GM06990 (cell line): ENCODE data around the gene CLCN5.

Experiments
- DNase-seq: peaks from one replicate; pipeline ENCODE4 v3.0.0-alpha.2; 2011; ENCODE audit not compliant: insufficient read length; ENCODE audit errors: extremely low read depth
- H3K27me3 ChIP-seq: replicated peaks from 2 replicates; pipeline ENCODE4 v1.6.0; 2011; ENCODE audit warnings: low read length; ENCODE audit not compliant: control insufficient read depth, insufficient read depth
- H3K36me3 ChIP-seq: 2 replicates; pipeline ENCODE4 v1.5.1; 2011; ENCODE audit warnings: low read length; ENCODE audit not compliant: control insufficient read depth, insufficient read depth
- H3K4me3 ChIP-seq: replicated peaks from 2 replicates; pipeline ENCODE4 v1.5.1; 2011; ENCODE audit warnings: low read depth, mild to moderate bottlenecking, control low read depth, low read length
- TF ChIP-seq, protein P1 (sequence below): IDR thresholded peaks from 2 replicates; pipeline ENCODE4 v1.5.1; 2011; ENCODE audit warnings: low read length, control low read depth, mild to moderate bottlenecking, inconsistent platforms; ENCODE audit not compliant: insufficient read depth, poor library complexity, severe bottlenecking

CLCN5 gene

DNA sequence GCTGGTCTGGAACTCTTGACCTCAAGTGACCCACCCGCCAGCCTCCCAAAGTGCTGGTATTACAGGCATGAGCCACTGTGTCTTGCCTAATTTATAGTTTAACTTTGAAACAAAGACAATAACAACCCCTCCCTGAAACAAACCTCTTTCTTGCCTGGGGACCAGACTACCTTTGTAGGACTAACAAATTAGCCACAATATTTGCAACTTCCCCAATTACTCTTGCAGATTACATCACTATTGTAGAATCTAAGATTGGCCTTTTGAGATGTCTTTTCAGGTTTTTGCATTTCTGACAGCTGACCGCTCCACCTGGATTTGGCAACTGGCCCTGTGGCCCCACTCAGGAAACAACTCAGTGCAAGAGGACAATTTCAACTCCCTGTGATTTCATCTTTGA, 193.6 kb downstream of the CLCN5 start:
- TF ChIP-seq, protein P1, sequence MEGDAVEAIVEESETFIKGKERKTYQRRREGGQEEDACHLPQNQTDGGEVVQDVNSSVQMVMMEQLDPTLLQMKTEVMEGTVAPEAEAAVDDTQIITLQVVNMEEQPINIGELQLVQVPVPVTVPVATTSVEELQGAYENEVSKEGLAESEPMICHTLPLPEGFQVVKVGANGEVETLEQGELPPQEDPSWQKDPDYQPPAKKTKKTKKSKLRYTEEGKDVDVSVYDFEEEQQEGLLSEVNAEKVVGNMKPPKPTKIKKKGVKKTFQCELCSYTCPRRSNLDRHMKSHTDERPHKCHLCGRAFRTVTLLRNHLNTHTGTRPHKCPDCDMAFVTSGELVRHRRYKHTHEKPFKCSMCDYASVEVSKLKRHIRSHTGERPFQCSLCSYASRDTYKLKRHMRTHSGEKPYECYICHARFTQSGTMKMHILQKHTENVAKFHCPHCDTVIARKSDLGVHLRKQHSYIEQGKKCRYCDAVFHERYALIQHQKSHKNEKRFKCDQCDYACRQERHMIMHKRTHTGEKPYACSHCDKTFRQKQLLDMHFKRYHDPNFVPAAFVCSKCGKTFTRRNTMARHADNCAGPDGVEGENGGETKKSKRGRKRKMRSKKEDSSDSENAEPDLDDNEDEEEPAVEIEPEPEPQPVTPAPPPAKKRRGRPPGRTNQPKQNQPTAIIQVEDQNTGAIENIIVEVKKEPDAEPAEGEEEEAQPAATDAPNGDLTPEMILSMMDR, result no peak
- no peaks in the 10 kb centered on the region for H3K27me3 ChIP-seq
- no peak overlapping the region for H3K4me3 ChIP-seq
- no peaks in the 10 kb centered on the region for H3K36me3 ChIP-seq
- DNase-seq, result no peak

DNA sequence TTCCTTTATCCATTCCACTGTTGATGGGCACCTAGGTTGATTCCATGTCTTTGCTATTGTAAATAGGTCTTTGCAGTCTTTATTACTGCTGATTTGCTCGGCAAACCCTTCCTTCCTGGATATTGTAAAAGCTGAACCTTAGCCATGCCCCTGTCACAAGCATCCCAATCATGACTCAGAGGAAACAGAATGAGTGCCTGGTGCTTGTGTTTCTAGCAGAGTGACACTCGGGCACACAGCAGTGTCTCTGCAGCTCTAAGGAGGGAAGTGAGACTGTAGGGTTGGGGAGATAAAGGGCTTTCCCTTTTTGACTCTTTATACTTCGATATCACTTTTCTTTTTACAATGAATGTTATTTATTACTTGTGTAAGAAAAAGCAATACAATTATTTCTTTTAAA, 195.1 kb downstream of the CLCN5 start:
- Histone ChIP-seq H3K36me3 (no peaks in the 10 kb centered on the region), H3K4me3 (no peak overlapping the region), H3K27me3 (no peaks in the 10 kb centered on the region)
- no peak for DNase-seq
- TF ChIP-seq, protein P1, result no peak

DNA sequence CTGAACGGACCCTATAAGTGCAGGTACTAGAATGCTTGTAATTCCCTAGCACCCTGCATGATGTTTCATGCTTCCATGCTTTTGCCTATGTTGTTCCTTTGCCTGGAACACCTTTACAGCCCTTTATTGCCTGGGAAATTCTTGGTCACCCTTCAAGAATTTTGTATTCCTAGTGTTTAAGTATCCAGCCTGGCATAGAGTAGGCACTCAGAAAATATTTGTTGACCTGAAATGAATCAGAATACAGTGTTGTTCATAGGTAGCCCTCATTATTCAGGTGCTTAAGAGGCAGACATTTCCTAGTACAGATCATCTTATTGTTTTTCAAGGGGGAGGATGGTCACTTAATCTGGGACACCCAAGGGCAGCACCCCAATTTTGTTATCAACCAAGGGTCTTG, 203.1 kb downstream of the CLCN5 start:
- TF ChIP-seq, protein P1, result no peak
- DNase-seq, result no peak
- H3K36me3 ChIP-seq, result no peaks in the 10 kb centered on the region

DNA sequence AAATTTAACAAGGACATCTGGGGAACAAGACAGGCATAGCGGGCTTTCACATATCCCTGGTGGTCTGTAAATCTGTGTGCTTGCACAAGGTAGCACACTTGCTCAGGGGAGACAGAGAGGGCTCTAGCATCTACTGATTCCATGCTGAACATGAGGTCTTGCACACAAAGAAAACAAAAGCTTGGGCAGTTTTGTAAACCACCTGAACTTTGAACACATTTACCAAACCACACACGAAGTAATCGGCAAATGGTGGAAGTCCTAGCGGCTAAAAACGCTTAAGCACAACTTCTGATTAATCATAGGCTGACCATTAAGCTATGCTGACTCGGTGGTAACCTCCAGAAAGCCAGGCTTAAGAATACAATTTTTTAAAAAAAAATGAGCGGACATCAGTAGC, 225.6 kb downstream of the CLCN5 start:
- TF ChIP-seq, protein P1, result no peak
- no peaks in the 10 kb centered on the region for H3K36me3 ChIP-seq
- H3K27me3 ChIP-seq, result no peaks in the 10 kb centered on the region
- no peak overlapping the region for H3K4me3 ChIP-seq
- no peak for DNase-seq

More for the DNA sequence above, 203.1 kb downstream of the CLCN5 start:
- Histone ChIP-seq H3K4me3 (no peak overlapping the region), H3K27me3 (no peaks in the 10 kb centered on the region)
